Activated B cell treated with CpG ODN at 0.5 μM for 24 hours (primary cell): Measurements from ENCODE around the gene MCOLN2. TPM values are rescaled to one million over a fixed set of nuclear protein-coding genes. Genes with fewer than 3 reads are reported as not detected.
"Not testable (repeated sequence)": the region's sequence is repeated elsewhere in the genome, so short reads cannot be mapped to it uniquely, and the experiment has no call there.

Experiments
- ATAC-seq: fragments of 200-7000 bp; cut with Tn5 transposase; one replicate; pipeline ENCODE4 v1.10.0; 2021; ENCODE audit warnings: low read depth, mild to moderate bottlenecking, moderate library complexity
- CTCF ChIA-PET: fragments of 350-600 bp; sonication (Branson Sonifier 250); formaldehyde crosslinking; loops from one replicate; lab custom pipeline; 2021; ENCODE audit warnings: antibody characterized with exemption; lab: Charles Lee
- POLR2A ChIA-PET: fragments of 350-600 bp; sonication (Branson Sonifier 250); formaldehyde crosslinking; loops from one replicate; lab custom pipeline; 2021; ENCODE audit warnings: antibody characterized with exemption; lab: Charles Lee
- DNase-seq: peaks from one replicate; pipeline ENCODE4 v3.0.0; 2022
- H3K27ac Mint-ChIP-seq: one replicate; pipeline ENCODE4 v1.8.0; 2020; ENCODE audit warnings: mixed read lengths
- H3K27me3 Mint-ChIP-seq: one replicate; pipeline ENCODE4 v1.8.0; 2021; ENCODE audit warnings: mixed read lengths
- H3K36me3 Mint-ChIP-seq: one replicate; pipeline ENCODE4 v1.8.0; 2021; ENCODE audit warnings: low read depth, mixed read lengths
- H3K4me1 Mint-ChIP-seq: one replicate; pipeline ENCODE4 v1.8.0; 2021; ENCODE audit warnings: mixed read lengths
- H3K4me3 Mint-ChIP-seq: one replicate; pipeline ENCODE4 v1.8.0; 2020; ENCODE audit warnings: mild to moderate bottlenecking, mixed read lengths
- H3K9me3 Mint-ChIP-seq: one replicate; pipeline ENCODE4 v1.8.0; 2020; ENCODE audit warnings: mixed read lengths
- CTCF ChIP-seq: fragments of 200-600 bp; IDR thresholded peaks from one replicate; pipeline ENCODE4 v1.8.0; 2022; ENCODE audit warnings: antibody characterized with exemption, mild to moderate bottlenecking
- intact Hi-C: fragments of 100-400 bp; cut with micrococcal nuclease; formaldehyde crosslinking; loops from one replicate; pipeline ENCODE4 v1.15.1; 2024
- total RNA-seq: library from RNA; stranded (reverse); gene quantifications from 2 replicates; pipeline ENCODE4 v1.2.3, GENCODE V29; 2022

MCOLN2 gene
- total RNA-seq, 1 donor from 2014 or later, result 80.2 TPM

- Mint-ChIP-seq H3K36me3 (no peaks in the 10 kb centered on the region), H3K4me3 (no peak overlapping the region), H3K9me3 (no peaks in the 10 kb centered on the region), H3K4me1 (no peaks in the 10 kb centered on the region), H3K27ac (no peak overlapping the region), H3K27me3 (no peaks in the 10 kb centered on the region)
- intact Hi-C loops, result loop anchor here (10.0 kb wide), 1 partner anchor 245 kb away; no protein-coding TSS in a partner anchor
- ATAC-seq (no peak), DNase-seq (no peak)
- POLR2A ChIA-PET, result no interaction called here
- CTCF ChIA-PET, result interaction anchor here (1.6 to 2.7 kb wide), 2 partner anchors 8 to 75 kb away, joined by 5 to 11 read pairs; no protein-coding TSS in a partner anchor
- TF ChIP-seq CTCF, result no peak
Observed at GRCh38 chr1:85019994-85020393, 23.1 kb upstream of the MCOLN2 start.

- no peaks in the 10 kb centered on the region for H3K36me3 Mint-ChIP-seq
- H3K9me3 Mint-ChIP-seq, result no peaks in the 10 kb centered on the region
- H3K27me3 Mint-ChIP-seq, result peaks cover 12% of the 10 kb centered on the region
- no peak for DNase-seq
- intact Hi-C loops, result no loop called here
- CTCF ChIA-PET, result no interaction called here
- H3K27ac Mint-ChIP-seq, result no peak overlapping the region
- POLR2A ChIA-PET, result no interaction called here
- H3K4me1 Mint-ChIP-seq, result no peaks in the 10 kb centered on the region
- H3K4me3 Mint-ChIP-seq, result no peak overlapping the region
- ATAC-seq, result no peak
- no peak for TF ChIP-seq CTCF
Observed at GRCh38 chr1:85015826-85016225, 18.9 kb upstream of the MCOLN2 start.

GRCh38 chr1:85005641-85006040 lies 8.7 kb upstream of the MCOLN2 start:
- H3K36me3 Mint-ChIP-seq, H3K4me3 Mint-ChIP-seq, intact Hi-C loops, CTCF ChIA-PET, ATAC-seq, H3K27ac Mint-ChIP-seq, DNase-seq: not testable (repeated sequence)
- Mint-ChIP-seq H3K27me3 (peaks cover 27% of the 10 kb centered on the region), H3K9me3 (peaks cover 22% of the 10 kb centered on the region), H3K4me1 (peaks cover 13% of the 10 kb centered on the region)
- POLR2A ChIA-PET, result interaction anchor here (0.6 kb wide), 1 partner anchor 61 kb away, joined by 3 read pairs; no protein-coding TSS in a partner anchor

- peaks cover 12% of the 10 kb centered on the region for H3K27me3 Mint-ChIP-seq
- intact Hi-C loops, result loop anchor here (1.0 kb wide), 1 partner anchor 275 kb away; the partner anchor contains the start of gene BCL10
- H3K9me3 Mint-ChIP-seq, result peaks cover 17% of the 10 kb centered on the region
- H3K4me1 Mint-ChIP-seq, result peaks cover 28% of the 10 kb centered on the region
- CTCF ChIA-PET, result interaction anchor here (1.1 to 3.6 kb wide), 2 partner anchors 26 to 57 kb away, joined by 7 to 21 read pairs; no protein-coding TSS in a partner anchor
- no peak for TF ChIP-seq CTCF
- DNase-seq (no peak), ATAC-seq (no peak)
- no peaks in the 10 kb centered on the region for H3K36me3 Mint-ChIP-seq
- POLR2A ChIA-PET, result interaction anchor here (1.4 kb wide), 1 partner anchor 60 kb away, joined by 3 read pairs; a partner anchor contains a TSS
- H3K27ac Mint-ChIP-seq, result no peak overlapping the region
- H3K4me3 Mint-ChIP-seq, result no peak overlapping the region
Observed at GRCh38 chr1:85001742-85002141, 4.8 kb upstream of the MCOLN2 start.

GRCh38 chr1:84998642-84999280 lies 1.8 kb upstream of the MCOLN2 start:
- ATAC-seq (peak; percentile 19), DNase-seq (no peak)
- peaks cover 10% of the 10 kb centered on the region for H3K27me3 Mint-ChIP-seq
- peaks cover 50% of the 10 kb centered on the region for H3K4me1 Mint-ChIP-seq
- POLR2A ChIA-PET, result interaction anchor here (0.7 to 1.1 kb wide), 4 partner anchors 28 to 1706 kb away, joined by 3 to 4 read pairs (median 3); partner anchors contain the start of genes C1orf52 and SH3GLB1
- H3K9me3 Mint-ChIP-seq, result peaks cover 1% of the 10 kb centered on the region
- H3K27ac Mint-ChIP-seq, result peak overlapping the region; percentile 70
- peaks cover 14% of the 10 kb centered on the region for H3K36me3 Mint-ChIP-seq
- peak overlapping the region; percentile 85 for H3K4me3 Mint-ChIP-seq
- CTCF ChIA-PET, result interaction anchor here (1.0 to 1.3 kb wide), 3 partner anchors 29 to 63 kb away, joined by 3 to 10 read pairs (median 9); no protein-coding TSS in a partner anchor
- intact Hi-C loops, result loop anchor here (5.0 to 10.0 kb wide), 2 partner anchors 494 to 1619 kb away; partner anchors contain the start of genes GNG5 and SPATA1
- no peak for TF ChIP-seq CTCF
